Endodermal cell (in vitro differentiated cells): ENCODE measurements around the gene ARHGAP21. TPM values are rescaled to one million over a fixed set of nuclear protein-coding genes. Genes with fewer than 3 reads are reported as not detected.

Source experiments
- DNase-seq: peaks from one replicate; pipeline ENCODE4 v3.0.0-alpha.2; 2017
- H3K27ac ChIP-seq: 2 replicates; pipeline ENCODE4 v1.5.1; 2013; ENCODE audit warnings: mild to moderate bottlenecking, low read depth, low read length, moderate library complexity
- H3K27me3 ChIP-seq: 2 replicates; pipeline ENCODE4 v1.6.1; 2013; ENCODE audit warnings: mild to moderate bottlenecking, low read length, moderate library complexity; ENCODE audit not compliant: insufficient read depth, control insufficient read depth, poor library complexity, severe bottlenecking
- H3K36me3 ChIP-seq: 2 replicates; pipeline ENCODE4 v1.7.0; 2013; ENCODE audit warnings: mild to moderate bottlenecking, low read length, moderate library complexity; ENCODE audit not compliant: control insufficient read depth, insufficient read depth
- H3K4me1 ChIP-seq: one replicate; pipeline ENCODE4 v1.7.0; 2013; ENCODE audit warnings: low read length; ENCODE audit not compliant: control insufficient read depth, insufficient read depth
- H3K4me3 ChIP-seq: 2 replicates; pipeline ENCODE4 v1.5.1; 2013; ENCODE audit warnings: mild to moderate bottlenecking, low read length, moderate library complexity
- H3K9ac ChIP-seq: 2 replicates; pipeline ENCODE4 v1.6.1; 2013; ENCODE audit warnings: mild to moderate bottlenecking, low read length, moderate library complexity; ENCODE audit not compliant: poor library complexity, severe bottlenecking; ENCODE audit errors: extremely low read depth
- H3K9me3 ChIP-seq: 2 replicates; pipeline ENCODE4 v1.6.1; 2013; ENCODE audit warnings: mild to moderate bottlenecking, low read length, moderate library complexity; ENCODE audit not compliant: control insufficient read depth
- H3K27ac Mint-ChIP-seq: 2 replicates; pipeline ENCODE4 v1.8.0; 2020; ENCODE audit warnings: mixed read lengths
- H3K27me3 Mint-ChIP-seq: 2 replicates; pipeline ENCODE4 v1.8.0; 2021; ENCODE audit warnings: mild to moderate bottlenecking, mixed read lengths; ENCODE audit not compliant: insufficient read depth
- H3K36me3 Mint-ChIP-seq: 2 replicates; pipeline ENCODE4 v1.8.0; 2020; ENCODE audit warnings: low read depth, mixed read lengths
- H3K4me1 Mint-ChIP-seq: 2 replicates; pipeline ENCODE4 v1.8.0; 2020; ENCODE audit warnings: mixed read lengths
- H3K4me3 Mint-ChIP-seq: 2 replicates; pipeline ENCODE4 v1.8.0; 2020; ENCODE audit warnings: mild to moderate bottlenecking, moderate library complexity, mixed read lengths
- H3K9me3 Mint-ChIP-seq: 2 replicates; pipeline ENCODE4 v1.8.0; 2020; ENCODE audit warnings: mild to moderate bottlenecking, mixed read lengths
- WGBS, 2 experiments: methylation state at CpG; one replicate each; pipeline versions ENCODE4 v1.1.5 to v1.1.7; 2013; ENCODE audit warnings: missing lambda C conversion rate in 2 of 2, mixed read lengths in 1 of 2; ENCODE audit not compliant: insufficient coverage in 1 of 2, insufficient read length in 1 of 2; 5-methylcytosine and 5-hydroxymethylcytosine counted together
- total RNA-seq, 2 donors: library from RNA; stranded (reverse); fragmentation: NEBNext Ultra II Directional in 1 of 2; extraction: Animal tissue kit (Norgen Biotek cat#: 25700) in 1 of 2; gene quantifications; 2 replicates in 1 of 2; 3 replicates in 1 of 2; pipeline ENCODE4 v1.2.1, GENCODE V29; 2021
- TF ChIP-seq, protein P1 (sequence below): fragments of 200-600 bp; sonication (generic); conservative IDR thresholded peaks from 2 replicates; pipeline ENCODE4 v1.5.0; 2021; ENCODE audit warnings: antibody characterized with exemption, mild to moderate bottlenecking

ARHGAP21 gene
- total RNA-seq, 2 donors from 2014 or later, result 51.6 to 69.7 TPM

DNA sequence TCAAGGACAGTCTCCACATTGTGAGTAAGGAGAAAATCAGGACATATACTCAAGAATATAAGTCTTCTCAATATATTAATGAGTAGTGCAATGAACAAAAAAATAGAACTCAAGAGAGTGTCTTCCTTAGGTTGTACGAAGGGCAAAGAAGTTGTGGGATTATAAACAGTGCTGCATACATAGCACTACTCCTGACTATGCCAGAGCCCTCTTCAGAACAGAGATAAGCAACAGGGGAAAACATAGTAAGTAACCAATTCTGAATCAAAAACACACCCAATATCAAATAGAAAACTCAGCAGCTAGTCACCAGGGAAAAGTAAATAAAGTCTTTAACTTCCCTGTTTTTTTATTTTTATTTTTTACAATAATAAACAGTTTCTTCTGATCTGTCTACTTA lies 10.6 kb downstream of the ARHGAP21 start:
- H3K27ac ChIP-seq, result no peak overlapping the region
- Mint-ChIP-seq H3K9me3 (no peaks in the 10 kb centered on the region), H3K4me1 (peaks cover 3% of the 10 kb centered on the region), H3K4me3 (no peak overlapping the region), H3K27me3 (no peaks in the 10 kb centered on the region), H3K36me3 (peaks cover 3% of the 10 kb centered on the region), H3K27ac (no peak overlapping the region)
- H3K4me1 ChIP-seq, result no peaks in the 10 kb centered on the region
- H3K27me3 ChIP-seq, result no peaks in the 10 kb centered on the region
- no peak for DNase-seq
- H3K36me3 ChIP-seq, result peaks cover 10% of the 10 kb centered on the region
- H3K4me3 ChIP-seq, result no peak overlapping the region
- TF ChIP-seq, protein P1, sequence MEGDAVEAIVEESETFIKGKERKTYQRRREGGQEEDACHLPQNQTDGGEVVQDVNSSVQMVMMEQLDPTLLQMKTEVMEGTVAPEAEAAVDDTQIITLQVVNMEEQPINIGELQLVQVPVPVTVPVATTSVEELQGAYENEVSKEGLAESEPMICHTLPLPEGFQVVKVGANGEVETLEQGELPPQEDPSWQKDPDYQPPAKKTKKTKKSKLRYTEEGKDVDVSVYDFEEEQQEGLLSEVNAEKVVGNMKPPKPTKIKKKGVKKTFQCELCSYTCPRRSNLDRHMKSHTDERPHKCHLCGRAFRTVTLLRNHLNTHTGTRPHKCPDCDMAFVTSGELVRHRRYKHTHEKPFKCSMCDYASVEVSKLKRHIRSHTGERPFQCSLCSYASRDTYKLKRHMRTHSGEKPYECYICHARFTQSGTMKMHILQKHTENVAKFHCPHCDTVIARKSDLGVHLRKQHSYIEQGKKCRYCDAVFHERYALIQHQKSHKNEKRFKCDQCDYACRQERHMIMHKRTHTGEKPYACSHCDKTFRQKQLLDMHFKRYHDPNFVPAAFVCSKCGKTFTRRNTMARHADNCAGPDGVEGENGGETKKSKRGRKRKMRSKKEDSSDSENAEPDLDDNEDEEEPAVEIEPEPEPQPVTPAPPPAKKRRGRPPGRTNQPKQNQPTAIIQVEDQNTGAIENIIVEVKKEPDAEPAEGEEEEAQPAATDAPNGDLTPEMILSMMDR, result no peak
- no peak overlapping the region for H3K9ac ChIP-seq
- no peaks in the 10 kb centered on the region for H3K9me3 ChIP-seq
- WGBS, 2 experiments, result 100% methylated on average over 1 of the region's 1 CpG; no CpG with 5 or more reads in 1 of the 2 experiments

DNA sequence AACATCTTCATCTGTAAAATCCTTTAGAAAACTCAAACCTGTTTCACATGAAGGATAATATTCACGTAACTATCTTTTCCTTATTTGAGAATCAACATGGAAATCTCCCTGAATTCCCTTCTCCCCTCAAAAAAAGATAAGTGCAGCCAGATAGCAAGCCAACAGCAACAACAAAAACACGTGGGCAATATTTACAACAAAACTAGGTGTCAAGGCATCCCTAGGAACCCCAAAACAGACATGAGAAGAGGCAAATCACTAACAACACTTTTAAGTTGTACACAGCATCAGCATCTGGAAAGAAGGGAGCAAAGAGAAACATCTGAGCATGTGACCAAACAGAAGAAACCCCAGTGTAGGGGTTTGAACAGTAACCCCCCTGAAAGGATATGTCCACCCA lies 12.2 kb downstream of the ARHGAP21 start:
- no peak overlapping the region for H3K4me3 Mint-ChIP-seq
- Histone ChIP-seq H3K27ac (no peak overlapping the region), H3K36me3 (peaks cover 1% of the 10 kb centered on the region), H3K4me3 (no peak overlapping the region), H3K9me3 (no peaks in the 10 kb centered on the region), H3K4me1 (no peaks in the 10 kb centered on the region), H3K27me3 (no peaks in the 10 kb centered on the region), H3K9ac (no peak overlapping the region)
- H3K27me3 Mint-ChIP-seq, result no peaks in the 10 kb centered on the region
- 90 to 100% methylated on average over 1 to 2 of the region's 2 CpGs for WGBS, 2 experiments
- TF ChIP-seq, protein P1, result no peak
- no peaks in the 10 kb centered on the region for H3K9me3 Mint-ChIP-seq
- no peak overlapping the region for H3K27ac Mint-ChIP-seq
- H3K36me3 Mint-ChIP-seq, result peaks cover 3% of the 10 kb centered on the region
- H3K4me1 Mint-ChIP-seq, result peaks cover 3% of the 10 kb centered on the region
- no peak for DNase-seq

GRCh38 chr10:24708081-24708480 lies 15.6 kb downstream of the ARHGAP21 start:
- Histone ChIP-seq H3K36me3 (no peaks in the 10 kb centered on the region), H3K4me1 (no peaks in the 10 kb centered on the region), H3K9me3 (no peaks in the 10 kb centered on the region), H3K27me3 (no peaks in the 10 kb centered on the region), H3K9ac (no peak overlapping the region), H3K4me3 (no peak overlapping the region), H3K27ac (no peak overlapping the region)
- Mint-ChIP-seq H3K4me3 (no peak overlapping the region), H3K9me3 (no peaks in the 10 kb centered on the region), H3K27ac (no peak overlapping the region), H3K36me3 (peaks cover 3% of the 10 kb centered on the region), H3K27me3 (no peaks in the 10 kb centered on the region), H3K4me1 (peaks cover 3% of the 10 kb centered on the region)
- TF ChIP-seq, protein P1, result no peak
- 88 to 95% methylated on average over 3 of the region's 3 CpGs for WGBS, 2 experiments
- DNase-seq, result no peak
